GM08714 (cell line): ENCODE measurements around the gene LSM2.

Experiments used
- H3K4me3 ChIP-seq: fragments of 200-500 bp; sonication (Bioruptor generic); 2 replicates; pipeline ENCODE4 v1.5.1; 2014; ENCODE audit warnings: mild to moderate bottlenecking, low read length, inconsistent platforms
- ZNF274 ChIP-seq: IDR thresholded peaks from 2 replicates; pipeline ENCODE4 v1.6.1; 2012; ENCODE audit warnings: mild to moderate bottlenecking, low read depth, low read length

Gene LSM2

GRCh38 chr6:31792761-31793171 lies 14.0 kb downstream of the LSM2 start:
- TF ChIP-seq ZNF274, result no peak

GRCh38 chr6:31792090-31792374 lies 14.7 kb downstream of the LSM2 start:
- H3K4me3 ChIP-seq, result no peak overlapping the region
- no peak for TF ChIP-seq ZNF274

More at GRCh38 chr6:31792761-31793171, 14.0 kb downstream of the LSM2 start:
- H3K4me3 ChIP-seq, result no peak overlapping the region

- no peak for TF ChIP-seq ZNF274
- no peak overlapping the region for H3K4me3 ChIP-seq
These were observed 15.3 kb downstream of the LSM2 start for GRCh38 chr6:31791324-31792089.

- no peak overlapping the region for H3K4me3 ChIP-seq
- no peak for TF ChIP-seq ZNF274
These were observed 21.3 kb downstream of the LSM2 start for GRCh38 chr6:31785475-31785874.

- H3K4me3 ChIP-seq, result no peak overlapping the region
- TF ChIP-seq ZNF274, result no peak
These were observed 22.5 kb downstream of the LSM2 start for GRCh38 chr6:31784098-31784925.

- no peak overlapping the region for H3K4me3 ChIP-seq
- TF ChIP-seq ZNF274, result no peak
These were observed 24.5 kb downstream of the LSM2 start for GRCh38 chr6:31782126-31782855.

- TF ChIP-seq ZNF274, result no peak
- H3K4me3 ChIP-seq, result no peak overlapping the region
These were observed 25.3 kb downstream of the LSM2 start for GRCh38 chr6:31781244-31782125.

- H3K4me3 ChIP-seq, result no peak overlapping the region
- TF ChIP-seq ZNF274, result no peak
These were observed 26.1 kb downstream of the LSM2 start for GRCh38 chr6:31780507-31781243.

GRCh38 chr6:31779908-31780307 lies 26.9 kb downstream of the LSM2 start:
- no peak for TF ChIP-seq ZNF274
- H3K4me3 ChIP-seq, result no peak overlapping the region

GRCh38 chr6:31778999-31779885 lies 27.5 kb downstream of the LSM2 start:
- no peak for TF ChIP-seq ZNF274
- no peak overlapping the region for H3K4me3 ChIP-seq

- no peak for TF ChIP-seq ZNF274
- no peak overlapping the region for H3K4me3 ChIP-seq
These were observed 28.6 kb downstream of the LSM2 start for GRCh38 chr6:31778193-31778592.

- no peak overlapping the region for H3K4me3 ChIP-seq
- no peak for TF ChIP-seq ZNF274
These were observed 29.1 kb downstream of the LSM2 start for GRCh38 chr6:31777667-31778050.
